Stomach (tissue), 4 donors: ENCODE data around the gene GALNT5.

Experiments used
- CTCF ChIP-seq, 7 experiments: fragments of 450-650 bp in 4 of 7; fragments of 200-600 bp in 3 of 7; sonication (generic) in 3 of 7; IDR thresholded peaks; one replicate each; pipeline ENCODE4 v1.5.1; 2016 to 2019; ENCODE audit warnings: antibody characterized with exemption in 7 of 7, control low read depth in 2 of 7, mild to moderate bottlenecking in 1 of 7
- POLR2AphosphoS5 ChIP-seq, 3 donors: sonication (generic); formaldehyde crosslinking; IDR thresholded peaks; one replicate each; pipeline ENCODE4 v1.6.1; 2016; ENCODE audit warnings: antibody characterized with exemption in 3 of 3

- TF ChIP-seq CTCF (IDR thresholded peaks at IDR 0.05) (no peak), POLR2AphosphoS5 (IDR thresholded peaks at IDR 0.05) (no peak)
These were observed 3.5 kb upstream of the GALNT5 start for GRCh38 chr2:157254041-157254440.
